ENCODE results near the gene SLC25A46.
"Not testable (repeated sequence)": the region's sequence is repeated elsewhere in the genome, so short reads cannot be mapped to it uniquely, and the experiment has no call there.

SLC25A46 gene

GRCh38 chr5:110716247-110717245, 22.3 kb upstream of the SLC25A46 start:
- DNase-seq (ENCODE audit: insufficient read length, low spot score) = no peak
- no peak for FAIRE-seq
- TF ChIP-seq CTCF (IDR thresholded peaks at IDR 0.05; ENCODE audit: insufficient read depth, missing control alignments) = no peak

- no peak for TF ChIP-seq CTCF (IDR thresholded peaks at IDR 0.05; ENCODE audit: insufficient read depth, missing control alignments)
- FAIRE-seq (peak; percentile 94), DNase-seq (ENCODE audit: insufficient read length, low spot score) (no peak)
These were observed 20.5 kb upstream of the SLC25A46 start for GRCh38 chr5:110718311-110718710.

GRCh38 chr5:110726249-110727024, 12.4 kb upstream of the SLC25A46 start, which contains the start of gene TMEM232:
TMEM232 (minus strand) TSS chr5:110726671; CDS start chr5:110667352, 59,319 bp downstream.
- no peak for TF ChIP-seq CTCF (IDR thresholded peaks at IDR 0.05; ENCODE audit: insufficient read depth, missing control alignments)
- DNase-seq (ENCODE audit: insufficient read length, low spot score) = no peak
- FAIRE-seq = no peak

- FAIRE-seq = no peak
- DNase-seq (ENCODE audit: insufficient read length, low spot score) = no peak
- TF ChIP-seq CTCF (IDR thresholded peaks at IDR 0.05; ENCODE audit: insufficient read depth, missing control alignments) = no peak
These were observed 11.8 kb upstream of the SLC25A46 start for GRCh38 chr5:110727025-110727314.

- DNase-seq (ENCODE audit: insufficient read length, low spot score); FAIRE-seq: not testable (repeated sequence)
These were observed 7.3 kb upstream of the SLC25A46 start for GRCh38 chr5:110731499-110731898.

- FAIRE-seq (no peak), DNase-seq (ENCODE audit: insufficient read length, low spot score) (no peak)
- TF ChIP-seq CTCF (IDR thresholded peaks at IDR 0.05; ENCODE audit: insufficient read depth, missing control alignments) = no peak
These were observed 4.7 kb upstream of the SLC25A46 start for GRCh38 chr5:110734101-110734500.

- no peak for DNase-seq (ENCODE audit: insufficient read length, low spot score)
- no peak for TF ChIP-seq CTCF (IDR thresholded peaks at IDR 0.05; ENCODE audit: insufficient read depth, missing control alignments)
- FAIRE-seq = no peak
These were observed 3.3 kb upstream of the SLC25A46 start for GRCh38 chr5:110735556-110735955.

Measured in D721Med (cell line).